Hepatocyte (in vitro differentiated cells): Measurements from ENCODE around the gene CYFIP1.

Experiments used
- CTCF ChIP-seq: fragments of 200-600 bp; sonication (generic); IDR thresholded peaks from 2 replicates; pipeline ENCODE4 v1.5.1; 2016; ENCODE audit warnings: antibody characterized with exemption, mild to moderate bottlenecking; ENCODE audit not compliant: poor library complexity
- EZH2 ChIP-seq: fragments of 200-600 bp; sonication (generic); IDR thresholded peaks from 2 replicates; pipeline ENCODE4 v1.6.1; 2016; ENCODE audit warnings: antibody characterized with exemption, mild to moderate bottlenecking, borderline replicate concordance
- EZH2phosphoT487 ChIP-seq: fragments of 200-600 bp; sonication (generic); IDR thresholded peaks from one replicate; pipeline ENCODE4 v1.6.1; 2018; ENCODE audit warnings: antibody characterized with exemption, mild to moderate bottlenecking, low read depth, moderate library complexity; ENCODE audit not compliant: unreplicated experiment, severe bottlenecking

DNA sequence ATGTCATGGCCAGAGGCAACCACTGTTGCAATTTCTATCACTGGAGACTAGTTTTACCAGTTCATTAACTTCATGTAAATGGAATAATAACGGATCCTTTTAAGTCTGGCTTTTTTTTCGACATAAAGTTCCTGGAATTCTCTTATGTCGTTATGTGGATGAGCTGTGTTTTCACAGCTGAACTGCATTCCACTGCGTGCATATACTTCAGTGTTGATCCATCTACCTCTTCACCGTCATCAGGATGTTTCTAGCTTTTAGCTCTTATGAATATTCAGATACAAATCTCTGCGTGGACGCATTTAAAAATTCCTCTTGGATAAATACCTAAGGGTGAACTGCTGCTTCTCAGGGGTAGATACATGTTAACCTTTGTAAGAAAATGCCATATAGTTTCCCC is 15.6 kb upstream of the CYFIP1 start:
- no peak for TF ChIP-seq CTCF
- TF ChIP-seq EZH2, result no peak
- TF ChIP-seq EZH2phosphoT487, result no peak
